Activated CD4-positive, alpha-beta memory T cell treated with anti-CD3 and anti-CD28 coated beads, Interleukin-2, amount 10 ng/mL, durations not matched to agents 7 days and 5 days (primary cell): ENCODE results near the gene LAMB1. TPM values are rescaled to one million over a fixed set of nuclear protein-coding genes. Genes with fewer than 3 reads are reported as not detected.
A peak's percentile ranks its signal among the peaks of the same experiment; 100 is the strongest.

Experiments
- CTCF ChIA-PET: fragments of 350-600 bp; sonication (Branson Sonifier 250); formaldehyde crosslinking; loops from one replicate; lab custom pipeline; 2021; ENCODE audit warnings: antibody characterized with exemption, inconsistent platforms; lab: Charles Lee
- POLR2A ChIA-PET: fragments of 350-600 bp; sonication (Branson Sonifier 250); formaldehyde crosslinking; loops from one replicate; lab custom pipeline; 2021; ENCODE audit warnings: antibody characterized with exemption; lab: Charles Lee
- DNase-seq: peaks from one replicate; pipeline ENCODE4 v3.0.0-alpha.2; 2020
- H3K27ac Mint-ChIP-seq: one replicate; pipeline ENCODE4 v1.8.0; 2021; ENCODE audit warnings: mild to moderate bottlenecking, mixed read lengths
- H3K27me3 Mint-ChIP-seq: one replicate; pipeline ENCODE4 v1.8.0; 2021; ENCODE audit warnings: mixed read lengths
- H3K36me3 Mint-ChIP-seq: one replicate; pipeline ENCODE4 v1.8.0; 2021; ENCODE audit warnings: low read depth, mixed read lengths
- H3K4me1 Mint-ChIP-seq: one replicate; pipeline ENCODE4 v1.8.0; 2021; ENCODE audit warnings: mixed read lengths
- H3K4me3 Mint-ChIP-seq: one replicate; pipeline ENCODE4 v1.8.0; 2021; ENCODE audit warnings: mild to moderate bottlenecking, mixed read lengths
- H3K9me3 Mint-ChIP-seq: one replicate; pipeline ENCODE4 v1.8.0; 2021; ENCODE audit warnings: mixed read lengths
- total RNA-seq, 2 experiments: library from RNA; stranded (reverse); gene quantifications; one replicate each; pipeline ENCODE4 v1.2.3, GENCODE V29; 2021

The LAMB1 gene
- total RNA-seq, 2 experiments from 2014 or later, result not detected

DNA sequence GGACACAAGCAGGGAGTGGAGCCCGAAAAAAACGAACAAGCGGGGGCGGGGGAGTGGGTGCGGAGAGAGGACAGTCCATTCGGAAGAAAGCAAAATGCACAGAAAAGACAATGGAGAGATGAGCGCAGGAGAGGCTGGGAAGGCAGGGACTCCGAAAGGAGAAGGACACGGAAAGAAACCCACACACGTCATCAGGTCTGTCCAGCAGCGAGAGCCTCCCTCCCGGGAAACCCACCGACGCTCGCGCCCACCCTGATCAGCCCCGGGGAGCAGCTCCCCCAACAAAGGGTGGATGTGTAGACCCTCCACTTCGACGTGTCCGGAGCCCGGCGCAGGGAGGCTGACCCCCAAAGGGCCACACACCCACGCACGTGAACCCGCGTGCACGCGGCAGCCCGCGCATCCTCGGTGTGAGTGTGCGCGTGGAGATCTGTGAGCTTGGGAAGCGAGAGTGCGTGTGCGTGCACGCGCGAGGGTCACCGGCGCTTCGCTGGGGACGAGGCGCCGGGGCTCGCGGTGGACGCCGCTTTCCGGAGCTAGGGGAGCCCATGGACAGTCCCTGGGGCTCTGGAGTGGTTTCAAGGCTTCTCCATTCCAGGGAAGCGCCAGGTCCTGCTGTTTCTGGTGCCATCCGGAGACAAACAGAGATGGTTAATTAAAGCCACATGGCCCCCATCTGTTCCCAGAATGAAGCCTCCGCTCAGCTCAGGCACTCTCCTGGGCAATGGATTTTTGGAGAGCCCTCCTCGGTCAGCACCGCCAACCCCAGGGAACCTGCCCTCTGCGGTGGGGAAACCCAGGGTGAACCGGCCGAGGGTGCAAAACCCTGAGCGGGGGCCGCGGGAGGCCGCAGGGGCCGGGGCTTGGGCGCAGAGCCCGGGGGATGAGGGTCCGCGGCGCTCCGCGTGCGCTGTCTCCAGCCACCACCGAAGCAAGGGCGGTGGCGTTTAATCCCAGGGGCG lies 916 bp downstream of the LAMB1 start:
- peak overlapping the region; percentile 37 for H3K4me3 Mint-ChIP-seq
- peaks cover 64% of the 10 kb centered on the region for H3K27me3 Mint-ChIP-seq
- ChIA-PET POLR2A (no interaction called here), CTCF (no interaction called here)
- H3K27ac Mint-ChIP-seq, result no peak overlapping the region
- DNase-seq, result no peak
- H3K36me3 Mint-ChIP-seq, result no peaks in the 10 kb centered on the region
- H3K9me3 Mint-ChIP-seq, result no peaks in the 10 kb centered on the region
- H3K4me1 Mint-ChIP-seq, result peaks cover 13% of the 10 kb centered on the region

DNA sequence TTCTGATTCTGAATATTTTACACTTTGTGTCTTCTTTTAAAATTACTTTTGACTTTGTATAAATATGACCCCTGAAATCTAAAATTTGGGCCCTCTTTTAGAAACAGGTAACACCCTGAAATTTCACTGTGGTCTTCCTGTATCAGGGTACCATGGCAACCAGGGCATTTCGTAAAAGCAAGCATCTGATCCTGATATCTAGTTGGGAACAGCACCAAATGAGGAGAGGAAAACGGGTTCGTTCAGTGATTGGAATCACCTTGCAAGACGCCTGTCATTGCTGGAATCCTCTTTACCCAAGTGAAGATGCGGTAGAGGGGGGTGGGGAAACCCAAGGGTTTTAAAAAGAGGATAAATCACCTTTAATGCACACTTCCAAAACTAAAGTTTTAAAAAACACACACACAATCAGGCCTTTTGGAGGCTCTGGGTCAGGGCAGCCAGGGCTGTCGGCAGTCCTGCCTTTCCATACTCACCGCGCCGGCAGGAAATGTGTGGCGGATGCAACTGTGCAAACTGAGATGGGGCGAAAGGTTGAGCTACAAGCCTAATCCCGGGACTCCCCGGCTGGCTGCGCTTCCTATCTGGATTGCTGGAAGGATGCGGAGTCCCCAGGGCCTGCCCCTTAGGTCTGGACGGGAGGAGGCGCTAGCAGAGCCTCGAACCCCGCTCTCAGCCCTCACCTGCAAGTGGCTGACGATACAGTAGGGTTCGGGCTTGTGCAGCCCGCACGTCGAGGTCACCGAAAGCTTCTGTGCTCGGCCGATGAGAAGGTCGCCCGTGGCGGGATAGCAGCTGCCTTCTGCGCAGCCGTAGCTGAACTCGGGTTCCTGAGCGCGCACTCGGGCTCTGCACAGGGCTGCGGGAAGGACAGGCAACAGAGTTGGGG lies 1.8 kb downstream of the LAMB1 start:
- Mint-ChIP-seq H3K27me3 (peaks cover 65% of the 10 kb centered on the region), H3K4me3 (peak overlapping the region; percentile 37), H3K27ac (no peak overlapping the region), H3K9me3 (no peaks in the 10 kb centered on the region), H3K36me3 (no peaks in the 10 kb centered on the region), H3K4me1 (peaks cover 13% of the 10 kb centered on the region)
- no peak for DNase-seq
- ChIA-PET CTCF (no interaction called here), POLR2A (no interaction called here)

DNA sequence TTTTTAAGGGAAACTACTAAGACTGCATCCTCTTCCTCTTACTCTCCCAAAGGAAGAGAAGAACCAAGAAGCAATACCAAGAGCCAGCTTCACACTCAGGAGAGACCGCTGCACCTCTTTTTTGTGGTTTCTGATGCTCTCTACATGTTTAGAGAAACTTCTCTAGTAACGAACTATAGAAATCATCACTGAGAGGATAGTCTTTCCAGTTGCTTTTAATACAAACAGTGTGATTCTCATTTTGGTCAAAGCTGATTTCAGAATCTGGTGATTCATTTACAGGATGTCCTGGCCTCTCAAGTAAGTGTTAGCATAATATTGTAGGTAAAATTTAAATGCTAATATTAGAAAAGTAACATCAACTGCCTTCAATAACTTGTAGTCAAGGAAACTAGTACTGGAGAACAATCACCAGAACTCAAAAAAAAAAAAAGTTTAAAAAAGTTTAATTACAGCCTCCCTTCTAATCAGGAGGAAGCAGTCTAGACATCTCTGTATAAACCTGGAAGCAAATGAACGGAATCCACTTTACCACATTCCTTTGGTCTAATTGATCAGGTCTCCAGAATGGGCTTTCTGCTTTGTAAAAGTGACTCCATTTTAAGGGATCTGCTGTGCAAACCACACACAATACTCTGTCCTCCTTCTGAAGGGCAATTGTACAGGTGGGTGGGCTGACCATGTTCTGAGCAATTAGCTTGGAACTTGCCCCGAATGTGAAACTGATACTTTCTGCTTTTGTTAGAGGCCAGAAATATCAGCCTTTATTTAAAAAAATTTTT lies 3.0 kb downstream of the LAMB1 start:
- H3K9me3 Mint-ChIP-seq, result no peaks in the 10 kb centered on the region
- CTCF ChIA-PET, result no interaction called here
- H3K36me3 Mint-ChIP-seq, result no peaks in the 10 kb centered on the region
- H3K4me1 Mint-ChIP-seq, result peaks cover 13% of the 10 kb centered on the region
- no peak overlapping the region for H3K27ac Mint-ChIP-seq
- peaks cover 70% of the 10 kb centered on the region for H3K27me3 Mint-ChIP-seq
- no peak overlapping the region for H3K4me3 Mint-ChIP-seq
- no peak for DNase-seq
- POLR2A ChIA-PET, result no interaction called here

- Mint-ChIP-seq H3K36me3 (no peaks in the 10 kb centered on the region), H3K27ac (no peak overlapping the region), H3K4me3 (no peak overlapping the region), H3K27me3 (peaks cover 62% of the 10 kb centered on the region), H3K4me1 (peaks cover 10% of the 10 kb centered on the region), H3K9me3 (no peaks in the 10 kb centered on the region)
- no peak for DNase-seq
- CTCF ChIA-PET, result no interaction called here
- POLR2A ChIA-PET, result no interaction called here
Observed at GRCh38 chr7:107998660-107999480, 4.1 kb downstream of the LAMB1 start.

- Mint-ChIP-seq H3K9me3 (no peaks in the 10 kb centered on the region), H3K4me1 (peaks cover 10% of the 10 kb centered on the region), H3K27ac (no peak overlapping the region)
Observed at GRCh38 chr7:107998150-107998549, 4.8 kb downstream of the LAMB1 start.

GRCh38 chr7:107996072-107996882 lies 6.7 kb downstream of the LAMB1 start:
- Mint-ChIP-seq H3K27me3 (peaks cover 54% of the 10 kb centered on the region), H3K4me3 (no peak overlapping the region), H3K27ac (no peak overlapping the region), H3K9me3 (no peaks in the 10 kb centered on the region), H3K4me1 (peaks cover under 1% of the 10 kb centered on the region), H3K36me3 (no peaks in the 10 kb centered on the region)
- CTCF ChIA-PET, result no interaction called here
- POLR2A ChIA-PET, result no interaction called here
- no peak for DNase-seq

More at GRCh38 chr7:107998150-107998549, 4.8 kb downstream of the LAMB1 start:
- no peak for DNase-seq
- ChIA-PET CTCF (no interaction called here), POLR2A (no interaction called here)
- no peak overlapping the region for H3K4me3 Mint-ChIP-seq
- no peaks in the 10 kb centered on the region for H3K36me3 Mint-ChIP-seq
- H3K27me3 Mint-ChIP-seq, result peaks cover 61% of the 10 kb centered on the region

- peaks cover 52% of the 10 kb centered on the region for H3K27me3 Mint-ChIP-seq
- ChIA-PET POLR2A (no interaction called here), CTCF (no interaction called here)
- no peak overlapping the region for H3K27ac Mint-ChIP-seq
- DNase-seq, result no peak
- no peaks in the 10 kb centered on the region for H3K9me3 Mint-ChIP-seq
- H3K36me3 Mint-ChIP-seq, result no peaks in the 10 kb centered on the region
- no peaks in the 10 kb centered on the region for H3K4me1 Mint-ChIP-seq
- no peak overlapping the region for H3K4me3 Mint-ChIP-seq
Observed at GRCh38 chr7:107995184-107996071, 7.5 kb downstream of the LAMB1 start.

- ChIA-PET POLR2A (no interaction called here), CTCF (no interaction called here)
- no peaks in the 10 kb centered on the region for H3K4me1 Mint-ChIP-seq
- H3K27me3 Mint-ChIP-seq, result peaks cover 53% of the 10 kb centered on the region
- DNase-seq, result no peak
- no peaks in the 10 kb centered on the region for H3K9me3 Mint-ChIP-seq
- H3K27ac Mint-ChIP-seq, result no peak overlapping the region
- H3K36me3 Mint-ChIP-seq, result no peaks in the 10 kb centered on the region
- no peak overlapping the region for H3K4me3 Mint-ChIP-seq
Observed at GRCh38 chr7:107994421-107995030, 8.4 kb downstream of the LAMB1 start.

DNA sequence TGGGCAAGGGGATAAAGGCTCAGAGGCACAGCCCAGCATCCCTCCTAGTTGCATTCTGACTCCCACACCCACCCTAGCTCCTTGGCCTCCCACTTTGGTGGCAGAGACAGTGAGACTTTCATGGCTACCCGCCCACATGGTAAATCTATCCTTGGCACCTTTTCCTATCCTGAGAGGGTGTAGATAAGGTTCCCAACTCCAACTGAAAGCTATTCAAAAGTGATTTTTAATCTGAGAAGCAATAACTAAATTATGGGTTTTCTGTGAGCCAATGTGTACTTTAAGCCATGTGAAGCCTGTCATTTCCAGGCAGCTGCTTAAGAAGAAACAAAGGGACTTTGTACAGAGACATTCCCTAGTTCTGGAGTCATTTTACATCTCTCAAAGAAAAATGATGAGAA lies 9.1 kb downstream of the LAMB1 start:
- no peaks in the 10 kb centered on the region for H3K4me1 Mint-ChIP-seq
- ChIA-PET POLR2A (no interaction called here), CTCF (no interaction called here)
- H3K4me3 Mint-ChIP-seq, result no peak overlapping the region
- no peak overlapping the region for H3K27ac Mint-ChIP-seq
- H3K9me3 Mint-ChIP-seq, result no peaks in the 10 kb centered on the region
- DNase-seq, result no peak
- H3K36me3 Mint-ChIP-seq, result no peaks in the 10 kb centered on the region
- H3K27me3 Mint-ChIP-seq, result peaks cover 50% of the 10 kb centered on the region

- DNase-seq, result no peak
- ChIA-PET CTCF (no interaction called here), POLR2A (no interaction called here)
- H3K4me3 Mint-ChIP-seq, result no peak overlapping the region
- H3K36me3 Mint-ChIP-seq, result no peaks in the 10 kb centered on the region
- peaks cover 38% of the 10 kb centered on the region for H3K27me3 Mint-ChIP-seq
- H3K27ac Mint-ChIP-seq, result no peak overlapping the region
- H3K4me1 Mint-ChIP-seq, result no peaks in the 10 kb centered on the region
- H3K9me3 Mint-ChIP-seq, result no peaks in the 10 kb centered on the region
Observed at GRCh38 chr7:107989618-107990373, 13.2 kb downstream of the LAMB1 start.
